Testis (tissue), 2 donors: ENCODE measurements around the gene INO80B.

Experiments
- CTCF ChIP-seq, 3 experiments: fragments of 450-650 bp in 2 of 3; fragments of 200-600 bp in 1 of 3; sonication (generic) in 1 of 3; IDR thresholded peaks; one replicate each; pipeline ENCODE4 v1.5.1; 2016 to 2019; ENCODE audit warnings: antibody characterized with exemption in 3 of 3, mild to moderate bottlenecking in 2 of 3, moderate library complexity in 1 of 3
- POLR2A ChIP-seq: fragments of 450-650 bp; IDR thresholded peaks from one replicate; pipeline ENCODE4 v1.6.1; 2017; ENCODE audit warnings: antibody characterized with exemption, mild to moderate bottlenecking, moderate library complexity

GRCh38 chr2:74502147-74502719 lies 47.3 kb downstream of the INO80B start:
- TF ChIP-seq CTCF (IDR thresholded peaks at IDR 0.05) (no peak), POLR2A (no peak)
